Astrocyte of the hippocampus (primary cell): ENCODE results near the gene DEFB108B.
"Not testable (repeated sequence)": the region's sequence is repeated elsewhere in the genome, so short reads cannot be mapped to it uniquely, and the experiment has no call there.

Source experiments
- DNase-seq: peaks from one replicate; pipeline ENCODE4 v3.0.0; 2011; ENCODE audit warnings: low read depth, low spot score

The DEFB108B gene, protein sequence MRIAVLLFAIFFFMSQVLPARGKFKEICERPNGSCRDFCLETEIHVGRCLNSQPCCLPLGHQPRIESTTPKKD

DNA sequence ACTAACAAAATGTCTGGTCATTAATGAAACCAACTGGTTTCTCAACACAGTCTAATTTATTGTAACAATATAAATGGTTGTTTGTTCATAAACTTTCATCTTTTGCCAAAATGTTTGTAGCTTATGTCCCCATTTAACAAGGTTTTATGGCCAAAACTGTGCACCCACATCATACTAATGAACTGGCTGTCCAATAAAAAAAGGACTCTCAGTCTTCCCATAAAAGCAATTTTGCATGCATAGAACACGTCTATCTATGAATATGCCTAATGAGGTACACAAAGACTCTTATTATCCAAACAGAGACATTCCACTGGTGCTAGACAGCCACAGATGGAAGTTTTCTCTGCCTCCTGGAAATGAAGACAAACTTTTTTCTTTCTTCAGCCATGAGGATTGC is at the start of gene DEFB108B:
TSS of gene DEFB108B (plus strand) at position 390 of the 400 bp plus-strand sequence. CDS start at position 390, 0 bp downstream.
- not testable (repeated sequence) for DNase-seq

DNA sequence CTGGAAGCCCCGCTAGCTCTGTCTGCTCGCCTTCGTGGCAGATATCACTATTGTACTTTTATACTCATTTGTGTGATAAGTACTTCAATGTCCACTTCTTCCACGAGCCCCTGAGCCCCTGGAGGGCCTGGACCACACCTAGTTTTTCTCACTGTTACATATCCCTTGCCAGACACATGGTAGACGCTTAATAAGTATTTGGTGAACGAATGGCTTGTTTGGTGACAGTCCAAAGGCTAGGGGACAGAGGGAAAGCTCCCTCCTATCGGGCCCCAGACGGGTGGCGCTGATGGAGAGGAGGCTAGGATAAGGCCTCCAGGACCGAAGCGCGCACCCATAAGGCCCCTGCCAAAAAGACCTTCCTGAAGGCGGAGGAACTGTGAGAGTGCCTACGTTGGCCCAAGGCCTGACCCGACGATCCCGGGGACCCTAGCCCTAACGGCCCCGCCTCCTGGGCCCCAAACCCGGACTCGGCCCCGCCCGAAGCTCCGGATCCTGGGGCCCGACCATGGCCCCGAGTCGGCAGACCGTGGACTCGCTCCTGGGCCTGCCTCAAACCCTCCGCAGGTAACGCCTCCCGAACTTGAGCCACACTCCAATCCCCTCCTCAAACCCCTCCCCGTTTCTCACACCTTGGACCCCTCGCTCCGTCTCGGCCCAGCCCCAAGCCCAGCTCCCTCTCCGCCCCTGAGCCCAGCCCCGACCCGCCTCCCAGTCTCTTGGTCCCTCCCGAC is 46.7 kb upstream of the DEFB108B start:
- DNase-seq: peak; percentile 88

DNA sequence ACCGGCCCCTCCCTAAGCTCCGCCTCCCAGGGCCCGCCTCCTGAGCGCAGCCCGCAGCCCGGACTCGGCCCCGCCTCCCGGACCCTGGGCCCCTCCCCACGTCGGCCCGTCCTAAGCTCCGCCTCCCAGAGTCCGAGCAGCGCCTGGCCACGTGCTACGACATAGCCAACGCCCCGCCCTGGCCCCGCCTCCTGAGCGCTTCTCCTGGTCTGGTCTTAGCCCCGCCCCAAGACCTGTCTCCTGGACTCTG is 46.2 kb upstream of the DEFB108B start:
- DNase-seq: not testable (repeated sequence)

DNA sequence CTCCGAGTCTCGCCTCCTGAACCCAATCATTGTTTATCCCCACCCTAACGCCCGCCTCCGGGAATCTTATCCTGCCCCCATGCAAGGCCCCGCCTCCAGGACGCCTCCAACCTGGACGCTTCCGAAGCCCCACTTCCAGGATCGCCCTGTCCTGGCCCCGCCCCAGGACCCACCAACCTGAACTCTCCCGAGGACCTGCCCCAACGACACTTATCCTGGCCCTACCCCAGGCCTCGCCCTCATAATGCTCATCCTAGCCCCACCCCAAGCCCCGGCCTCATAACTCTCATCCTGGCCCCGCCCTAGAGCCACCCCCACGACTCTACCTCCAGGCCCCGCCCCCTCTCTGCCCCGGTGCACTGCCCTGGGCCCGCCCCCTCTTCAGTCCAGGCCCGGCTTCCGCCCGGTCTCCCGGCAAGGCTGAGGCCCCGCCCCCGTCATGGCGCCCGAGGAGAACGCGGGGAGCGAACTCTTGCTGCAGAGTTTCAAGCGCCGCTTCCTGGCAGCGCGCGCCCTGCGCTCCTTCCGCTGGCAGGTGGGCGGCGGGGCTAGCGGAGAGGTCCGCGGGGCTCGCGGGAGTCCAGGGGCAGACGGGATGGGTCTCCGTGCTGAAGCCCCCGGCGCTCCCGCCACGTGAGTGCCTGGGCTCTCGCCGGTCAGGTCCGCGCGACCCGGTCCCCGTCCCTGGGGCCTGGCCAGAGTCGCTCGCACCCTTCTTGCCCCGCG is 45.7 kb upstream of the DEFB108B start:
- peak; percentile 99 for DNase-seq

DNA sequence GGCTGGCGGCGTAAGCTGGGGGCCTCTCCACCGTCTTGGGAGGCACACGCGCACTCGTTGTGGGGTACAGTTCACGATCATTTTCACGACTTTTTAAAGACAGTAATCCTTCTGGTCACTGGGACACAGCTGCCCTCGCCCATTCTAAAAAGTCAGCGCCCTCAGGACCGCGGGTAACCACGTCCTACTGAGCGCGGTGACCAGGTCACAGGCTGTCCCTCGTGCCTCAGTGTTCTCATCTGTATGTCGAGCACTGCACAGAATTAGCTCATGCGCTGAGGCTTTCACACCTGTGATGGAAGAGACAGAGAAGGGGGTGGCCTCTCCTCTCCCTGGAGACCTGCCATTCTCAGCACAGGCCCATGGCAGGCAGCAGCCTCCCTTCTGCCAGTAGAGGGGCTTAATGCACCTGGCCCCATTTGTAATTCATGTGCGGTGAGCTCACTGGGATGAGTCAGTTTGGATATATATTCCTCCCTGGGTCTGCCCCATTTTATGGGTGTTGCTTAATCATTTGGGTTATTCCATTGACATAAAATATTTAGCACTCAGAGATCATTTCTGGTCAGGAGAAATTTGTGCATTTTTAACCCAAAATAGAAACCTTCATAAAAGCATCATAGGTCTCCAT is 45.1 kb upstream of the DEFB108B start:
- peak; percentile 28 for DNase-seq

DNA sequence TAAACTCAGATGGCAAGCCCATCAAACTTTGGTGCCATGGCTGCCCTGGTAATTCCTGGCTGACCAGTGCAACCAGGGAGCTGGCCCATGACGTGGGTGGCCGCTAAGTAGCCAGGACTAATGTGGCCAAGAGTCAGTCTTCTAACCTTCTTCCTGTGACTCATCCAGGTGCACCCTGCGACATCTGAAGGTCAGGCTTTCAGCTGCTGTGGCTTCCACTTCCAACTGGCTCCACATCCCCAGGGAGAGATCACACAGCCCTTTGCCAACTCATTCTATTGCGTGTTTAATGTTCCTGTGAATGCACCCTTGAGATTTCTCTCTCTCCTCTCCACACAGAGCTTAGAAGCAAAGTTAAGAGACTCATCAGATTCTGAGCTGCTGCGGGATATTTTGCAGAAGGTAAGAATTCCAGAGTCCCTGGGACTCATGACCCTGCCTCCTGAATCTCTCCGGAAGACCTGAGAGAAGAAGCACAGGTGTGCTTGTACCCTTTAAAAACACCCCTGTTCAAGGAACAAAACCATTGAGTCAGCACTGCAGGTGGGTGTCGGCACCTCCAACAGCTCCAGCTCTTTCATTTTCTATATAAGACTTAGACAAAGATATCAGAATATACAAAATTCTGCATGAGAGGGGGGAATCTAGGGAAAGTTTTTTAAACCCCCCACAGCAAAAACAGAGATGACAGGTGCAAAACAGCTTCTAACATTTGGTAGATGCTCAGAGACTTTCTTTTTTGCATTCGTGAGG is 43.4 kb upstream of the DEFB108B start:
- DNase-seq: not testable (repeated sequence)

DNA sequence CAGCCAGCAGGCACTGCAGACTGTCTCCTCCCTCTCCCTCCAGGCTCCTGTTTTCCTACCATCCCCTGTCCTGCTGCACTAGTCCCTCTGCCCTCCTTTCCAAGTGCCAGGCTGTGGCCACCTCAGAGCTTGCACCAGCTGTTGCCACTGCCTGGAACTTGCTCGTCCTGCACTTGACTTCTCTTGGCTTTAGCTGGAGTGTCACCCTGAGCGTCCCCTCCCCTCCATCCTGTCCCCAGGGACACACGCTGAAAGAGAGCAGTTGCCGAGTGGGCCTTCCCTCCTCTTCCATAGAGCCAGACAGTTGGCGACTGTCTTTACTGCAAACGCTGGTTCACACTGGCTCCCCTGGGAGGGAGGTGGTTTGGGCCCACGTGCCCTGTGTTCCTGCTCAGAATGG is 41.9 kb upstream of the DEFB108B start:
- DNase-seq: not testable (repeated sequence)

DNA sequence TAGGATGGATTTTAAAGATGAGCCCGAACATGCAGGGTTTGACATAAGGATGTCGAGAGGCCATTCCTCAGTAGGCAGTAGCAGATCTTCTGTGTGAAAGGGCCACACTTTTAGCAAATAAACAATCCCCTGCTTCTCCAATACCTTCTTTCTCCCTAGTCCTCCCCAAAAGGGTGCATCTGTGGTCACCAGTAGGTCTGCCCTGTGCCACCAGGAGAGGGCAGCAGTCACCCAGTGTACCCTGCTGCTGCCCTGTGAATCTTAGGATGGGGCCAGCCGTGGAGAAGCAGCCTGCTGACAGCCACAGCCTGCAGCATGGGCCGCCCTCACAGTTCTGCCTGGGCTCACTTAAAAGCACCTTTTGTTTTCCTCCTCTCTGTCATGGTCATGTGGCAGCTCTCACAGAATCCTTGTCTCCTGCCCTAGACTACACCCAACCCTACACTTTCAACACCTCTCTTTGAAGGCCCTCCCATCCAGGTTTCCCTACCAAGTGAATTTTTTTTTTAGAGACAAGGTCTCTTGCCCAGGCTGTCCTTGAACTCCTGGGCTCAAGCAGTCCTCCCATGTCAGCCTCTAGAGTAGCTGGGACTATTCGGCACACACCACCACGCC is 40.3 kb upstream of the DEFB108B start:
- peak; percentile 62 for DNase-seq

DNA sequence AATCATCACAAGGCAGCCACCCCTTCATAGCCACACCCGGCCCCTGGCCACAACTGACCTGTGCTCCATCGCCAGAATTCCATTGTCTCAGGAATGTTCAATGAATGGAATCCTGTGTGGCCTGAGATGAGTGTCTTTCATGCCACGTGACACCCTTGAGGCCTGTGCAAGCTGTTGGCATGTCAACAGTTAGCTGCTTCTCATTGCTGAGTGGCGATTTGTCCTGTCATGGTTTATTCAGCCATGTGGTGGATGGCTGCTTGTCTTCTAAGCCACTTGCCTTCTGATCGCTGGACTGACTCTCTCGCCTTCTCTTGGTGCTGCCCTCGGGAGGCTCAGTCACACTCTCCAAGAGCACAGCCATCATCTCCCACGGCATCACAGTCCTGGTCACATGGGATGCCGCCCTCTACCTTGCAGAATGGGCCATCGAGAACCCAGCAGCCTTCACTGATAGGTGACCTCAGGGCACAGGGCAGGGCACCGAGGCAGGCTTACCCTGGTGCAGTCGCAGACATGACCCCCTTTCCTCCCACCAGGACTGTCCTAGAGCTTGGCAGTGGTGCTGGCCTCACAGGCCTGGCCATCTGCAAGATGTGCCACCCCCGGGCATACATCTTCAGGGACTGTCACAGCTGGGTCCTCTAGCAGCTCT is 38.5 kb upstream of the DEFB108B start:
- DNase-seq: peak; percentile 69

DNA sequence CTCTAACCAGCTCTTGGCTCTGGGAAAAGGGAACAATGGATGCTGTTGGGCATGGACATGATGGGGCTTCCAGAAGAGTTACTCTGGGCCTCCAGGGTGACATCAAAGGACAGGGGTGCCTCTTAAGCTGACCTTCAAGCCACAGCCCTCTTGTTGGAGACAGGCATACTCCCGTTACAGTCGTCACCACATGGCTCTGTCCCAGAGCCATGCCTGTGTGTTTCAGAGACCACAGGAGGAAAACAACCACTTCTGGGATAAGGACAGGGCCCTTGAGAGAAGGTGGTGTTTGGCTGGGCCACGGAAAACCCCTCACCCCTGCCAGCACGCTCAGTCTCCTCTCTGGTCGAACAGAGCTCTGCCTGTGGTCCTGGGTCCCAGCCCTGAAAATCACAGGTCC is 37.8 kb upstream of the DEFB108B start:
- DNase-seq: peak; percentile 34

DNA sequence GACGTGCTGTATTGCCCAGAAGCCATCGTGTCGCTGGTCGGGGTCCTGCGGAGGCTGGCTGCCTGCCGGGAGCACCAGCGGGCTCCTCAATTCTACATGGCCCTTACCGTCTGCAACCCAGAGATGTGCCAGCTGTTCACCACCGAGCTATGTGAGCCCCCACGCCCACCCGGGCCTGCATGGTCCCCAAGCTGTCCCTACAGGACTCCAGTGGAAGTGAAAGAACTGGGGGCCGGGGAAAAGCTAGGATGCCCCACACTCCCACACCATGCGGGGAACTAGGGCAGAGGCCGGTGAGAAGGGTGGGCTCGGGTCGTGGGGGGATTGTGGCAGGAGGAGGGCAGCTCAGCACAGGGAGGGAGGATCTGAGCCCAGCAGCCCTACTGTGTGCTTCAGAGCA is 37.0 kb upstream of the DEFB108B start:
- DNase-seq: not testable (repeated sequence)

DNA sequence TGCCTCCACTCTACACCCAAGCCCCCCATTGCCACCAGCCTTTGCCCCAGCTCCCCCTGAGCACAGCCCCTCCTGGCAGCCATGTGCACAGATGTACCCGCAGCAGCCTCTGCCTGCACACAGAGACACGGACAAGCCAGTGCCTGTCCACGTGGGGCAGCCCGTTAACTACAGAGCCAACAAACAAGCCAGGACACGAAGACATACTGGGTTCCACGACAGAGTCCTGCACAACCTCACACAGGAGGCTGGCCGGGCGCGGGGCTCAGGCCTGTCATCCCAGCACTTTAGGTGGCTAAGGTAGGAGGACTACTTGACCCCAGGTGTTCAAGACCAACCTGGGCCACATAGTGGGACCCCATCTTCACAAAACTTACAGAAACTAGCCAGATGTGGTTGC is 36.2 kb upstream of the DEFB108B start:
- not testable (repeated sequence) for DNase-seq

DNA sequence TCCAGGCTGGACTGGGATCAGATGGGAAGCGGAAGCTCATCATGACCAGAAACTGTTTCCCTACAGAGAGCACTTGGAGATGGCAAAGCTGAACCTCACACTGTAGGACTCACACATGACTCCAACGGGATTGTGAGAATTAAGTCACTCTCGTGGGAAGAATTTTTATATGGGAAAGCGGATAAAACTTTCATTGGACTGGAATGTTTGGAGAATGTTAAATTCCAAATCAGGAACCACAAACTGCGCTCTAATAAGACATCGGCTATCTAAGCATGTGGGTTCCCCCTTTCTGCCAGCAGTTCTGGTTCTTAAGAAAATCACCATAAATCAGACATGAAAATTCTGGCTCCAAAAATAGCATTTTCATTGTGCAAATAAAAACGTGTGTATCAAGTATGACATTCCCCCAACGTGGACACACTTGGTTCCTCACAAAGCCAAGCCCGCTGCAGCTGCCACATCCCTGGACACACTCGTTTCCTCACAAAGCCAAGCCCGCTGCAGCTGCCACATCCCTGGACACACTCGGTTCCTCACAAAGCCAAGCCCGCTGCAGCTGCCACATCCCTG is 33.4 kb upstream of the DEFB108B start:
- DNase-seq: not testable (repeated sequence)

DNA sequence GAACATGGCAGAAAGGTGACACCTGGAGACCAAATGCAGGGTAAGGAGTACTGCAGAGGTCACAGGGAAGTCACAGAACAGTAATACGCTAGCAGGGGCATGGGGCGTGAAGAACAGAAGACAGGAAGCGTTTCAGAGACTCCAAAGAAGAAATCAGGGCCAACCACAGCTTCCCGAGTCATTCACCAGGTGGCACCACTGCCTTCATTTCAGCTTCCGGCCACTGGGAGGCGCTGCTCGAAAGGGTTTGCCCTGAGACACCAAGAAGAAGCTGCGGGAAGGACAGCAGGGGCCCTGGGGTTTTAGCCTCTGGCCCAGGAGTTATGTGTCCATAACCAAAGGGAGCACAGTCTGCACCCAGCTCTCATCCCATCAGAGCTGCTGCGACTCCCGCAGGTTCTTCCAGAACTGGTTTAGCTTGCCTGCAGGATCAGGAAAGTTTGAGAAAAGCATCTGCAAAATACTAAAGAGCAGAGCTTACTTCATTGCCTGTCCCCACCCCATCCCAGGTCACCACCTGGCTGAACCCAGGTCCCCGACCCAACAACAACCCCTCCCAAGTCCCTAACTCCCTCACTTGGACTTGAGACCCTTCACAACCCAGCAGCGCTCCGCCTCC is 32.6 kb upstream of the DEFB108B start:
- DNase-seq: peak; percentile 72

DNA sequence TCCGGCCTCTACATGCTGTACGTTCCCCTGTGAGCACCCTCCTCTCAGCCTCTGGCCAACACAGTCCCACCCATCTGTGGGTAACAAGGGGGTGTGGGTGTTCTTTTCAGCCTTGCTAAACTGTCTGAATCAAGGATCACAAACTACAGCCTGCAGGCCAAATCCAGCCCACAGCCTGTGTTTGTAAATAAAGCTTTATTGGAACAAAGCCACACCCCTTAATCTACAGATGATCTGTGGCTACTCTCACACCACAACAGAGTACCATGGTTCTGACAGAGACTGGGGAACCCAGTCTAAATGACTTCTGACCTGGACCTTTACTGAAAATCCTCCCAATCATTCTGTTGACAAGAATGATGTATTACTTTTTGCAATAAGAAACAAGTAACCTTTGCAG is 32.0 kb upstream of the DEFB108B start:
- not testable (repeated sequence) for DNase-seq

DNA sequence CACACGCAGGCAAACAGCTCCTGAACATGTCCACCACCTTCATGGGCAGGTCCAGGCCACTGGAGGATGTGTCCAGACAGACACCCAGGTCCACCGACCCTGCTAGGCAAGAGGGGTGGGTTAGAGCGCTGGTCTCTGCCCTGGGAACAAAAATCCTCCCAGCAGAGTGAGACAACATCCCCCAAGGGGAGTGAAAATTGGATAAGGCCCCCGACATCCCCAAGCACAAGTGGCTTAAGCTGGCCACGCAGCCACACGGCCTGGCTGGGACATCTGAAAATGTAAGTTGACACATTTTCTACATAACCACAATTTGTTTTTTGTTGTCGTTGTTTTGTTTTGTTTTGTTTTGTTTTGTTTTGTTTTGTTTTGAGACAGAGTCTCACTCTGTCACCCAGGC is 30.1 kb upstream of the DEFB108B start:
- DNase-seq: not testable (repeated sequence)

DNA sequence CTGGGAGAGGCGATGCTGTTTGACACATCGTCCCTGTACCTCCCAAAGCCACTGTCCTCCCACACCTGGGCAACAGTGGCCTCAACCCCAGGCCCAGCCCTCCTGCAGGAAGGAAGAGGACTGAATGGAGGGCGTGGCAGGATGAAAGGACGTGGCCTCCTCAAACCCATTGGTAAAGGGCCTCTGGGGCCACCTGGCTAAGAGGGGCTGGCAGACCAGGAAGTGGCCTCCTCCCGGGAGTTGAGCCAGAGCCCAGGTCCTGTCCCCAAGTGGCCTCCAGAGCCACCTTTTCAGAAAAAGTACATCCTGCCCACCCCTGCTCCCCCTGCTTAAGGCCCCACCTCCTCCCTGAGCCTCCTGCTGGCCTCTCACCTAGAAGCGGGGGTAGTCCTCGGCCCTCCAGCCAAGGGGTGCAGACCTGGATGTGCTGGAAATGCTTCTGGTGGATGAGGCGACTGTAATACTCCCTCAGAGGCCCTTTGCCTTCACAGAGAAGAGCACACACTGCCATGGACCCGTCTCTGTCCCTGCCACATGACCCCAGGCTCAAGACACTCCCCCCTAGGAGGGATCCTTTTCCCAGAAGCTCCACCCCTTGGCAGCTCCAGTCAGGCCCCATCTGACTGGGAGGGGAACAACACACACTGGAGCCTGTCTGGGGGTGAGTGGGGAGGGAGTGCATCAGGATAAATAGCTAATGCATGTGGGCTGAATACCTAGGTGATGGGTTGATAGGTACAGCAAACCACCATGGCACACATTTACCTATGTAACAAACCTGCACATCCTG is 28.6 kb upstream of the DEFB108B start:
- DNase-seq: not testable (repeated sequence)

DNA sequence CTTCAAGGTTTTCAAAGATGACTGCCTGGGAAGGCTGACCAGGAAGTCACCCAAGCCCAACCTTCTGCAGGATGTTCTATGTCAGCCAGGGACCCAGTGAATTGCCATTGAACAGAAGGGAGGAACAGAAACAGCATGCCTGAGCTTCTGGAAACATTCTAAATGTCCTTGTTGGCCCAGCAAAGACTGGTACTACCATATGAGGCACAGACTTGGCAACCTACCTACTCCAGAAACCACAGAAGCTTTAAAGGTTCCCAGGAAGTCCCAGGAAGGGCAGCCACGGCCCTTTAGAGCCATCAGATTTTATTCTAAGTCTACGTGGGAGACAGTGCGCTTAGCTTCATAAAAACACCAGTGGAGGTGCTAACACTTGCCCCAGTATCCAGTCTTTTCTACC is 20.5 kb upstream of the DEFB108B start:
- DNase-seq: peak; percentile 48
